Measurements from ENCODE around the gene F13B.

DNA sequence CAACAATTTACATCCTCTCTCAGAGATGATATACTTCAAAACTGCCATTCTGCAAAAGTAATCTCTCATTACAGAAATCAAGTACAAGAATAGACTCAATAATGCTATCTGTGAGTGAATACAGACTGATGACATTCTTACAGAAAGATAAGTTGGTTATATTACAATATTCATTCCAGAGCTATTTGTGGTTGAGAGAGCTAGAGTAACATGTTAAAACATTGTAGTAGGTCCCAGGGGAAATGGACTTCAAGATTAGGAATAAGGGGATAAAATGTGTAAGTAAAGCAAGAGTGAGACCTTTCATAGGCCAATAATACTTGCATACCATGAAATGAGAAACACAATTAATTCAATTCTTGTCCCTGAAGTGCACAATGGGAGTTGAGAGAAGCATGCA is 1.5 kb downstream of the F13B start:
- TF ChIP-seq, protein P1, sequence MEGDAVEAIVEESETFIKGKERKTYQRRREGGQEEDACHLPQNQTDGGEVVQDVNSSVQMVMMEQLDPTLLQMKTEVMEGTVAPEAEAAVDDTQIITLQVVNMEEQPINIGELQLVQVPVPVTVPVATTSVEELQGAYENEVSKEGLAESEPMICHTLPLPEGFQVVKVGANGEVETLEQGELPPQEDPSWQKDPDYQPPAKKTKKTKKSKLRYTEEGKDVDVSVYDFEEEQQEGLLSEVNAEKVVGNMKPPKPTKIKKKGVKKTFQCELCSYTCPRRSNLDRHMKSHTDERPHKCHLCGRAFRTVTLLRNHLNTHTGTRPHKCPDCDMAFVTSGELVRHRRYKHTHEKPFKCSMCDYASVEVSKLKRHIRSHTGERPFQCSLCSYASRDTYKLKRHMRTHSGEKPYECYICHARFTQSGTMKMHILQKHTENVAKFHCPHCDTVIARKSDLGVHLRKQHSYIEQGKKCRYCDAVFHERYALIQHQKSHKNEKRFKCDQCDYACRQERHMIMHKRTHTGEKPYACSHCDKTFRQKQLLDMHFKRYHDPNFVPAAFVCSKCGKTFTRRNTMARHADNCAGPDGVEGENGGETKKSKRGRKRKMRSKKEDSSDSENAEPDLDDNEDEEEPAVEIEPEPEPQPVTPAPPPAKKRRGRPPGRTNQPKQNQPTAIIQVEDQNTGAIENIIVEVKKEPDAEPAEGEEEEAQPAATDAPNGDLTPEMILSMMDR (IDR thresholded peaks at IDR 0.05): no peak
- no peak for TF ChIP-seq EP300 (IDR thresholded peaks at IDR 0.05)
- no peak for TF ChIP-seq POLR2A (IDR thresholded peaks at IDR 0.05)

Data from tibial nerve (tissue), 4 donors.